H9 (cell line): ENCODE measurements around the gene OR2A5. TPM values are rescaled to one million over a fixed set of nuclear protein-coding genes. Genes with fewer than 3 reads are reported as not detected.

Source experiments
- DNase-seq: peaks from one replicate; pipeline ENCODE4 v3.0.0-alpha.2; 2017
- H2AFZ ChIP-seq: one replicate; pipeline ENCODE4 v1.6.1; 2013; ENCODE audit warnings: mild to moderate bottlenecking, low read length, control low read depth, moderate library complexity
- H2AK5ac ChIP-seq: 2 replicates; pipeline ENCODE4 v1.6.1; 2013; ENCODE audit warnings: low read length, control low read depth, mixed read lengths; ENCODE audit not compliant: insufficient read length
- H2BK120ac ChIP-seq: one replicate; pipeline ENCODE4 v1.6.1; 2013; ENCODE audit warnings: low read depth, mild to moderate bottlenecking, low read length, control low read depth, inconsistent platforms; ENCODE audit not compliant: poor library complexity, severe bottlenecking
- H2BK12ac ChIP-seq: 2 replicates; pipeline ENCODE4 v1.6.1; 2013; ENCODE audit warnings: low read length, control low read depth, mixed read lengths, low read depth; ENCODE audit not compliant: insufficient read length
- H2BK15ac ChIP-seq: 2 replicates; pipeline ENCODE4 v1.6.1; 2013; ENCODE audit warnings: low read depth, low read length, control low read depth
- H2BK20ac ChIP-seq: one replicate; pipeline ENCODE4 v1.6.1; 2013; ENCODE audit warnings: low read depth, mild to moderate bottlenecking, low read length, control low read depth, inconsistent platforms; ENCODE audit not compliant: poor library complexity, severe bottlenecking
- H2BK5ac ChIP-seq: 2 replicates; pipeline ENCODE4 v1.6.1; 2013; ENCODE audit warnings: low read length, control low read depth, mixed read lengths; ENCODE audit not compliant: insufficient read length
- H3K14ac ChIP-seq: 2 replicates; pipeline ENCODE4 v1.6.1; 2013; ENCODE audit warnings: low read length, control low read depth; ENCODE audit not compliant: insufficient read depth
- H3K18ac ChIP-seq: 2 replicates; pipeline ENCODE4 v1.6.1; 2013; ENCODE audit warnings: low read depth, mild to moderate bottlenecking, mixed read lengths, low read length, control low read depth; ENCODE audit not compliant: insufficient read length
- H3K23ac ChIP-seq: 2 replicates; pipeline ENCODE4 v1.6.1; 2013; ENCODE audit warnings: low read length, control low read depth, mixed read lengths, low read depth; ENCODE audit not compliant: insufficient read length
- H3K23me2 ChIP-seq: 2 replicates; pipeline ENCODE4 v1.6.1; 2013; ENCODE audit warnings: low read depth, mild to moderate bottlenecking, mixed read lengths, low read length, control low read depth; ENCODE audit not compliant: insufficient read length, poor library complexity, severe bottlenecking
- H3K27ac ChIP-seq: 2 replicates; pipeline ENCODE4 v1.5.1; 2013; ENCODE audit warnings: low read length, control low read depth, mixed read lengths, low read depth; ENCODE audit not compliant: insufficient read length
- H3K27me3 ChIP-seq: 2 replicates; pipeline ENCODE4 v1.6.1; 2013; ENCODE audit warnings: low read length, control low read depth, inconsistent platforms; ENCODE audit not compliant: insufficient read depth
- H3K4ac ChIP-seq: 2 replicates; pipeline ENCODE4 v1.6.1; 2013; ENCODE audit warnings: low read depth, mild to moderate bottlenecking, control low read depth, inconsistent platforms, low read length, moderate library complexity
- H3K4me1 ChIP-seq: 2 replicates; pipeline ENCODE4 v1.6.1; 2013; ENCODE audit warnings: low read length, control low read depth, inconsistent platforms; ENCODE audit not compliant: insufficient read depth
- H3K4me2 ChIP-seq: 2 replicates; pipeline ENCODE4 v1.6.1; 2013; ENCODE audit warnings: low read length, control low read depth, mixed read lengths; ENCODE audit not compliant: insufficient read length, insufficient read depth
- H3K56ac ChIP-seq: 2 replicates; pipeline ENCODE4 v1.6.1; 2013; ENCODE audit warnings: low read depth, mild to moderate bottlenecking, mixed read lengths, low read length, control low read depth; ENCODE audit not compliant: insufficient read length
- H3K79me1 ChIP-seq: 2 replicates; pipeline ENCODE4 v1.6.1; 2013; ENCODE audit warnings: low read depth, mild to moderate bottlenecking, moderate library complexity, low read length, control low read depth, inconsistent platforms; ENCODE audit not compliant: insufficient read depth, poor library complexity, severe bottlenecking
- H3K79me2 ChIP-seq: 2 replicates; pipeline ENCODE4 v1.6.1; 2013; ENCODE audit warnings: low read length, control low read depth, inconsistent platforms; ENCODE audit not compliant: insufficient read depth
- H3K9ac ChIP-seq: 2 replicates; pipeline ENCODE4 v1.6.1; 2013; ENCODE audit warnings: low read length, control low read depth, mixed read lengths; ENCODE audit not compliant: insufficient read length; ENCODE audit errors: extremely low read depth
- H3K9me3 ChIP-seq: one replicate; pipeline ENCODE4 v1.6.1; 2013; ENCODE audit warnings: low read depth, low read length, inconsistent platforms; ENCODE audit not compliant: control insufficient read depth
- H3T11ph ChIP-seq: one replicate; pipeline ENCODE4 v1.6.1; 2013; ENCODE audit warnings: mild to moderate bottlenecking, low read length, control low read depth, inconsistent platforms
- H4K20me1 ChIP-seq: one replicate; pipeline ENCODE4 v1.6.1; 2013; ENCODE audit not compliant: control insufficient read depth, insufficient read length, insufficient read depth
- H4K5ac ChIP-seq: 2 replicates; pipeline ENCODE4 v1.6.1; 2013; ENCODE audit warnings: low read depth, mild to moderate bottlenecking, mixed read lengths, low read length, control low read depth; ENCODE audit not compliant: insufficient read length
- H4K8ac ChIP-seq: replicated peaks from 2 replicates; pipeline ENCODE4 v1.6.1; 2013; ENCODE audit warnings: low read length, control low read depth, mixed read lengths, low read depth; ENCODE audit not compliant: insufficient read length
- H4K91ac ChIP-seq: 2 replicates; pipeline ENCODE4 v1.6.1; 2013; ENCODE audit warnings: low read depth, mild to moderate bottlenecking, moderate library complexity, mixed read lengths, low read length, control low read depth; ENCODE audit not compliant: insufficient read length
- H3K27ac Mint-ChIP-seq, 3 experiments: 2 replicates in 2 of 3; 3 replicates in 1 of 3; pipeline ENCODE4 v1.8.0; 2020 to 2021; ENCODE audit warnings: mixed read lengths in 3 of 3, mild to moderate bottlenecking in 1 of 3, moderate library complexity in 1 of 3
- H3K27me3 Mint-ChIP-seq: 2 replicates; pipeline ENCODE4 v1.8.0; 2021; ENCODE audit warnings: low read depth, mild to moderate bottlenecking, moderate library complexity, mixed read lengths
- H3K36me3 Mint-ChIP-seq, 3 experiments: 2 replicates in 2 of 3; 3 replicates in 1 of 3; pipeline ENCODE4 v1.8.0; 2020 to 2021; ENCODE audit warnings: low read depth in 3 of 3, mixed read lengths in 3 of 3; ENCODE audit not compliant: insufficient read depth in 1 of 3
- H3K4me1 Mint-ChIP-seq, 2 experiments: 2 replicates each; pipeline ENCODE4 v1.8.0; 2020; ENCODE audit warnings: mixed read lengths in 2 of 2
- H3K4me3 Mint-ChIP-seq, 2 experiments: 2 replicates in 1 of 2; 3 replicates in 1 of 2; pipeline ENCODE4 v1.8.0; 2020 to 2021; ENCODE audit warnings: mild to moderate bottlenecking in 2 of 2, mixed read lengths in 2 of 2, moderate library complexity in 1 of 2
- H3K9me3 Mint-ChIP-seq, 2 experiments: 2 replicates in 1 of 2; 3 replicates in 1 of 2; pipeline ENCODE4 v1.8.0; 2020; ENCODE audit warnings: mild to moderate bottlenecking in 2 of 2, mixed read lengths in 2 of 2, moderate library complexity in 1 of 2
- CTCF ChIP-seq: fragments of 200-600 bp; sonication (generic); conservative IDR thresholded peaks from 3 replicates; pipeline ENCODE4 v1.8.0; 2021; ENCODE audit warnings: antibody characterized with exemption, mild to moderate bottlenecking
- WGBS: extraction: QIAGEN DNeasy Blood & Tissue Kit; methylation state at CpG from one replicate; pipeline ENCODE4 v1.1.7; 2013; ENCODE audit warnings: missing lambda C conversion rate, low lambda C conversion rate, mixed read lengths; ENCODE audit not compliant: insufficient read length; ENCODE audit errors: extremely low coverage; 5-methylcytosine and 5-hydroxymethylcytosine counted together
- total RNA-seq: library from RNA; stranded (reverse); gene quantifications from 2 replicates; pipeline ENCODE4 v1.2.1, GENCODE V29; 2021

OR2A5 gene
- total RNA-seq, 1 experiment from 2014 or later: not detected

DNA sequence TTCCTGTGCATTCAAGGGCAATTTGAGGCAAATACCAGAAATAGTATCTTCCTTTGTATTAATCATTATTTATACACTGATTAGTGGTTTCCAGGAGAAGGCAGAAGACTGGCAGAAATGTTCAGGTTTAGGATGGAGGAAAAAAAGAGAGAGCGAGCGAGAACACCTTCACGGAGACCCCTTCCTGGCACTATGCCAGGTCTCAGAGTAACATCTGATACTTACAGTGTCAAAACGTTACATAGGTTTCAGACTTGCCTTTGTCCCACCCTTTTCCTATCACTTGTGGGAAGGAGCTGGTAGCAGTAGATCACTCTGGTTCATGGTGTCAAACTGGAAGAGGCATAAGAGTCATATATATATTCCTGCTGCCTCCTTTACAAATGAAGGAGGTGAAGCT, 38.0 kb downstream of the OR2A5 start:
- Histone ChIP-seq H3K56ac (no peak overlapping the region), H4K8ac (no peak overlapping the region), H3K14ac (no peak overlapping the region), H2BK5ac (no peak overlapping the region), H3K9ac (no peak overlapping the region), H3K4me1 (no peaks in the 10 kb centered on the region), H2BK120ac (no peak overlapping the region), H2AK5ac (no peak overlapping the region), H2BK20ac (no peak overlapping the region), H4K20me1 (no peaks in the 10 kb centered on the region), H3K9me3 (no peaks in the 10 kb centered on the region), H3K27ac (no peak overlapping the region), H3K18ac (no peak overlapping the region), H3K27me3 (no peaks in the 10 kb centered on the region), H3K79me2 (no peaks in the 10 kb centered on the region), H3K23ac (no peak overlapping the region), H3T11ph (no peak overlapping the region), H3K4ac (no peak overlapping the region), H2BK12ac (no peak overlapping the region), H4K5ac (no peak overlapping the region), H2BK15ac (no peak overlapping the region), H2AFZ (no peak overlapping the region), H3K79me1 (no peaks in the 10 kb centered on the region), H4K91ac (no peak overlapping the region), H3K23me2 (peaks cover 2% of the 10 kb centered on the region), H3K4me2 (no peak overlapping the region)
- Mint-ChIP-seq H3K27me3 (no peaks in the 10 kb centered on the region), H3K9me3 (peaks cover 0 to 11% of the 10 kb centered on the region in 2 experiments; a peak in 1 of 5 replicates), H3K4me3 (no peak overlapping the region), H3K4me1 (peaks cover 2 to 3% of the 10 kb centered on the region in 2 experiments; a peak in 2 of 4 replicates), H3K27ac (no peak overlapping the region), H3K36me3 (no peaks in the 10 kb centered on the region; a peak in 1 of 7 replicates)
- DNase-seq: no peak
- WGBS: no CpG with 5 or more reads among the region's 4 CpGs
- TF ChIP-seq CTCF: no peak
